Measurements from ENCODE around the gene IGF1R.
"Not testable (repeated sequence)": the region's sequence is repeated elsewhere in the genome, so short reads cannot be mapped to it uniquely, and the experiment has no call there.

Gene IGF1R

DNA sequence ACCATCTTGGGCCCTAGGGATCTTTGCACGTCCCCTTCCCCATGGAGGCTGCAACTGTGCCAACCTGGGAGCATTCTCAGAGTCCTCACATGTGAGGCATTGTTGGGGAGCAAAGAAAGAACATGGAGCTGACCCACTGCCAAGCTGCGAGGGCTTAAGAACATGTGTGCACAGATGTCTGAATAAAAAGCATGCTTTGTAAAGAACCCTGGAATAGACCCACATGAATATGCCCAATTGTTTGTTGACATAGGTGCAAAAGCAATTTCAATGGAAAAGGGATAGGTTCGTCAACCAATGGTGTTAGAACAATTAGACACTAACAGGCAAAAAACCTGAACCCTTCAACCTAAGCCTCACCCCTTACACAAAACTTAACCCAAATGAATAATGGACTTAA lies 349.9 kb downstream of the IGF1R start:
- no peak for DNase-seq (ENCODE audit: extremely low spot score, insufficient read length, low read depth)
- FAIRE-seq: no peak

DNA sequence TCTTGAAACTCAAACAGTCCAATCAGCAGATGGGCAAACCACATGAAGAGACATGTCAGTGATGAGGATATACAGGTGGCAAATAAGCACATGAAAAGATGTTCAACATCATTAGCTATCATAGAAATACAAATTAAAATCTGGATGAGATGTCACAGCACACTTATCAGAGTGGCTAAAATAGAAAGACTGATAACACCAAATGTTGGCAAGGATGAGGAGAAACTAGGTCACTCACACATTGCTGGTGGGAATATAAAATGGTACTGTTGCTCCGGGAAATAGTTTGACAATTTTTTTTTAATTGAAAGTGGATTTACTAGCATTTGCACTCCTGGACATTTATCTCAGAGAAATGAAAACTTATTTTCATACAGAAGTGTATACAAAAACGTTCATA lies 350.9 kb downstream of the IGF1R start:
- DNase-seq (ENCODE audit: extremely low spot score, insufficient read length, low read depth) (no peak), FAIRE-seq (no peak)

DNA sequence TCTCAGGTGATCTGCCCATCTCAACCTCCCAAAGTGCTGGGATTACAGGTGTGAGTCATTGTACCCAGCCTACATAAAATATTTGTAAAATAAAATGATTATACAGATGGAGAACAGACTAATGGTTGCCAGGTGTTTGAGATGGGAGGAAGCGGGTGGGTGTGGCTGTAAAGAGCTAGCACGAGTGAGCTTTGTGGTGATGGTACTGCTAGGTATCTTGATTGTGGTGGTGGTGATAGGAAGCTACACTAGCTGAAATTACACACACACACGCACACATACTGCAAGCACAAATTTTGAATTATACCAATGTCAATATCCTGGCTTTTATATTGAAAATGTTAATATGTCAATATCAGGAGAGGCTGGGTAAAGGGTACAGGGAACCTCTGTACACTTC lies 353.9 kb downstream of the IGF1R start:
- no peak for FAIRE-seq

DNA sequence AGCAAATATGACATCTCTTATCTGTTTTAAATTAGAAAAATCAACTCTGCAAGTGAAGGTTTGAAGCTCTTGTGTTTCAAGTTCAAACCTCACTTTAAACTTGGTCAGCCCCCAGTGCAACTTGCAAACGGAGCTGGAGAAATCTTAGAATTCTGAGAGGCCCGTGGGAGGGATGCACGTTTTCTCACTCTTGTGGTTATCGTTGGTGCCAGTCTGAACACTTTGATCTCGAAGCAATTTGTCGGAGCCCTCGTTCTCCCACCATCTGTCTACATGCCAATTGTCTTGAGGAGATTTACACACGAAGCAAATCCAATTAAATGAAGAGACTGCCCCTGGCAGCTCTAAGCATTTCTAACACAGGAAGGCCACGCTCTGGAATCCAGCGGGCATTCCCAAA lies 355.0 kb downstream of the IGF1R start:
- not testable (repeated sequence) for FAIRE-seq

More for the DNA sequence above, 353.9 kb downstream of the IGF1R start:
- DNase-seq (ENCODE audit: extremely low spot score, insufficient read length, low read depth): no peak

DNA sequence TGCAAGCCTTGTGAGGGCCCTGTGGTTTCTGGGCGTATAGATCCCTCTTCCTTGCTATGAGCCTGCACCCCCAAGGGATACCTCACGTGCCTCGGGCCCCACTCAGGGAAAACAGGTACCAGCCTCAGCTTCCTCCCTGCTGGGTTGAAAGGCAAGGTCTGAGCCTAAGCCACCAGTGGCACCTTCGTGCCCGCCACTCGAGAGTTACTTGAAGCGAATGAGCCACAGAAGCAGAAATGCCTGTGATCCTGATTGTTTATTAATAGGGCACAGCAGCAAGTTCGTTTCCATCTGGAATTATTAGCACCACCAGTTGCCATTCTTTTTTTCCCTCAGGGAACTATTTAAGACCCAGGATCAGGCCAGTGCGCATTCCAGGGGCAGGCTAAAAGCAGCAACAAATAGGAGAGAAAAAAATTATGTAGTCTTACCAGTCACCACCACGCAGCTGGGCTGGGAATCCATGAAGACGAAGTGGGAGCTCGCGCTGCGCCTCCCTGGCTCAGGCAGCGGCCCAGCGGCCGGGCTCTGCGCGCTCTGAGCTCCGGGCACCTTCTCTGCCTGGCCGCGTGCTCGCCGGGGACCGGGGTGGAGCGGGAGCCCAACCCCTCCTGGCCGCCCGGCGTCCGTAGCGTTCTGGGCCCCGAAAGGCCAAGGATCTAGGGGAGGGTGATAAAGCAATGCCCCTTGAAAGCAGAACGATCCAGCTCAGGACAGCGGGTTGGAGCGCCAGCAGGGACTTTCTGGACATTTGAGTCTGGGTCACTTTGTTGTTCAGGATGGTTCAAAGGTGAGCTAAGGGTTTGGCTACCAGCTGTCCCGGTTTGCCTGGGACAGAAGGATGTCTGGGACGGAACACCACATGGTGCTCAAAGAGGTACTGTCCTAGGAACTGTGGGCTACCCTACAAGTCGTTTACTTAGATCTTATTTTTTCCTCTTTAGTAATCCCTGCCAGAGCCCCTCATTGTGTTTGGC lies 356.9 kb downstream of the IGF1R start:
- DNase-seq (ENCODE audit: extremely low spot score, insufficient read length, low read depth); FAIRE-seq: not testable (repeated sequence)

More for the DNA sequence above, 355.0 kb downstream of the IGF1R start:
- DNase-seq (ENCODE audit: extremely low spot score, insufficient read length, low read depth): not testable (repeated sequence)

DNA sequence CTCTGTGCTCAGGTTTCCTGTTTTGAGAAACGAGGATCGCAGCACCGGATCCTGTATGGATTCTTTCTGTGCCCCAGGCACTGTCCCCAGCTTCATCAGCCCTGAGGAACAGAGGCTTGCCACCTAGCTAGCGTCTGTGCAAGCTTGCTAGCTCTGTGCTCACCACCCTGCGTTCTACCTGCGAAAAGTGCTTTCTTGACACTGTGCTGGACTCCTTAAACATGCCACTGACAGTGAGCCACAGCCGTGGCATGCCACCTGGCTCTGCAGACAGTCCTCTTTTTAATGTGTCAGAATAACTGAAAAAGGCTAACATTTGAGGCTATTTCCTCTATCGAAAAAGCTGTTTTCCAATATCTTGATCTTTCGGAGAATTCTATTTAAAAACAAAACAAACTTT lies 357.8 kb downstream of the IGF1R start:
- FAIRE-seq (no peak), DNase-seq (ENCODE audit: extremely low spot score, insufficient read length, low read depth) (no peak)

DNA sequence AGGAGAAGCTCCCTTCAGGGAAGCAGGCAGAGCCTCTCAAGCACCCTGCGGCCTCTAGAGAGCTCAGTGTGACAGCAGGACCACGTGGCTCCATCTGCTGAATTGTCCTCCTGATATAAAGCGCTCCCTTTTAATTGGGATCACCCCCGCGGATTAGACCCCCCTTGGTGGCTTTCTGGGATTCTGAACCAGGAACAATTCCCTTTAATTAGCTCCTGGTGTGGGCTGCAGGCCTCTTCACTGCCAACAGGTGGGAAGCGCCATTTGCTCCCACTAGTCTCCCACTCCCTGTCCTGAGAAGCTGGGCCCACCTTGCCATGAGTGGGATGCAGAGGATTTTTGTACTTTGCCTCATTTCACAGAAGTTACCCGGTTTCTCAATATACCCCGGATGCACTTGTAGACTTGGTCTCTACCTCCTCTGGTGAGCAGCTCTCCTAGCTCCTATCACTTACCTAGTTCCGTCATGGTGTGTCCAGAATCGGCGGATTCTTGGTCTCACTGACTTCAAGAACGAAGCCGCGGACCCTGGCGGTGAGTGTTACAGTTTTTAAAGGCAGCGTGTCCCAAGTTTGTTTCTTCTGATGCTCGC lies 358.7 kb downstream of the IGF1R start:
- no peak for DNase-seq (ENCODE audit: extremely low spot score, insufficient read length, low read depth)
- FAIRE-seq: no peak

DNA sequence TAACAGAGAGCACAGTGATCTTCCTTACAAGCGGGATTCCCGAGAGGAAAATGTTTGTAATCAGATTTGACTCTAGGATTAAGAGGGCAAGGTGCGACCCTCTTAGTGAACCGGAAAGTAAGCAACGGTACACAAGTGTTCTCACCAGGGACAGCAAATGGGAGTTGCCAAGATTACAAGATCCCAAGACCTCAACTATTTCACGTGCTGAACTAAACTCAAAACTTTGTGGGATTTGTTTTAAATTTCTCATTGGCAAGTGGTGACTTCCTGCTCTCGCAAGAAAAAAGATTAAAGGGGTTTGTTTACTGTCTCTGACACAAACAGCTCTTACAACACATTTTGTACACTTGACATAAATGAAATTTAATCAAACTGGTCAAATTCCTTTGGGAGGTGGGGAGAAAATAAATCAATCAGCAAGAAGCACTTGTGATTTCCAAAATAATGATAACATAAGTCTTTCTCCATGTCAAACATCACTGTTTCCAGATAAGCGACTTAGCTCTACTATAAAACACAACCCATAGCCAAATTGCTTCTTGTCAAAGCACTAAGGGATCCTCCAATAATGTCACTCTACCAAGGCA lies 361.5 kb downstream of the IGF1R start:
- DNase-seq (ENCODE audit: extremely low spot score, insufficient read length, low read depth) (no peak), FAIRE-seq (no peak)

DNA sequence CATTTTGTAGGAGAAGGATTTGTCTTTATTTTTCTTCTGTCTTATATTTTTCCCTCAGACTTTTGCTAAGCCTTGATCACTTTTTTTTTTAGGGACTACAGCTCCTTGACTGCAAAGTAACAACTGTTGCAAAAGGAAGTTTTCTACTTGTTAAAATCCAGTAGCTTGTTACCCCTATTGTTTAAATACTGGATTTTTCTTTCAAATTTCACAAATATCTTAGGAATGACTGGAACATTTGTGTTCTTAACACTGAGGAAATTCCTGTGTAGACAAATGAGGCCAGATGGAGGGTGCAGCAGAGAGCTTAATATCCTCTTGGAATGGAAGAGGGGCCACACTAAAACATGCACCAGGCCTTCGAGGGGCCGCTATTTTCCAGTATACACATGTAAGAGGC lies 362.4 kb downstream of the IGF1R start:
- no peak for DNase-seq (ENCODE audit: extremely low spot score, insufficient read length, low read depth)
- no peak for FAIRE-seq

All from GM18507 (cell line).